ENCODE results near the gene DLG5. TPM values are rescaled to one million over a fixed set of nuclear protein-coding genes. Genes with fewer than 3 reads are reported as not detected.

The DLG5 gene
- total RNA-seq, 1 donor from 2014 or later = 58.4 TPM

- FAIRE-seq = no peak
- Histone ChIP-seq H3K4me2 (ENCODE audit: low read length) (no peak overlapping the region), H3K36me3 (ENCODE audit: insufficient read depth, low read length) (no peaks in the 10 kb centered on the region), H3K27me3 (ENCODE audit: insufficient read depth, low read length) (no peaks in the 10 kb centered on the region), H3K27ac (ENCODE audit: low read depth, low read length) (no peak overlapping the region), H3K4me1 (ENCODE audit: insufficient read depth, low read length) (peaks cover 4% of the 10 kb centered on the region), H3K9me3 (ENCODE audit: insufficient read depth, low read depth, low read length) (no peaks in the 10 kb centered on the region), H4K20me1 (ENCODE audit: insufficient read depth, low read length) (peaks cover 62% of the 10 kb centered on the region), H3K9ac (ENCODE audit: low read length) (no peak overlapping the region), H2AFZ (ENCODE audit: low read depth, low read length) (no peak overlapping the region), H3K4me3 (ENCODE audit: insufficient read depth, low read depth, low read length) (no peak overlapping the region), H3K79me2 (ENCODE audit: insufficient read depth, low read length) (peaks cover 27% of the 10 kb centered on the region)
- TF ChIP-seq, protein P1, sequence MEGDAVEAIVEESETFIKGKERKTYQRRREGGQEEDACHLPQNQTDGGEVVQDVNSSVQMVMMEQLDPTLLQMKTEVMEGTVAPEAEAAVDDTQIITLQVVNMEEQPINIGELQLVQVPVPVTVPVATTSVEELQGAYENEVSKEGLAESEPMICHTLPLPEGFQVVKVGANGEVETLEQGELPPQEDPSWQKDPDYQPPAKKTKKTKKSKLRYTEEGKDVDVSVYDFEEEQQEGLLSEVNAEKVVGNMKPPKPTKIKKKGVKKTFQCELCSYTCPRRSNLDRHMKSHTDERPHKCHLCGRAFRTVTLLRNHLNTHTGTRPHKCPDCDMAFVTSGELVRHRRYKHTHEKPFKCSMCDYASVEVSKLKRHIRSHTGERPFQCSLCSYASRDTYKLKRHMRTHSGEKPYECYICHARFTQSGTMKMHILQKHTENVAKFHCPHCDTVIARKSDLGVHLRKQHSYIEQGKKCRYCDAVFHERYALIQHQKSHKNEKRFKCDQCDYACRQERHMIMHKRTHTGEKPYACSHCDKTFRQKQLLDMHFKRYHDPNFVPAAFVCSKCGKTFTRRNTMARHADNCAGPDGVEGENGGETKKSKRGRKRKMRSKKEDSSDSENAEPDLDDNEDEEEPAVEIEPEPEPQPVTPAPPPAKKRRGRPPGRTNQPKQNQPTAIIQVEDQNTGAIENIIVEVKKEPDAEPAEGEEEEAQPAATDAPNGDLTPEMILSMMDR (IDR thresholded peaks at IDR 0.05; ENCODE audit: insufficient read depth, low read depth, low read length) = no peak
- no peak for TF ChIP-seq EZH2 (IDR thresholded peaks at IDR 0.05; ENCODE audit: insufficient read depth, low read length)
- H3K27me3 Mint-ChIP-seq (ENCODE audit: low read depth, unreplicated experiment) = no peaks in the 10 kb centered on the region
- H3K4me1 Mint-ChIP-seq (ENCODE audit: low read depth, unreplicated experiment) = peaks cover 13% of the 10 kb centered on the region
- DNase-seq (ENCODE audit: low read depth) = no peak
- no peak overlapping the region for H3K27ac Mint-ChIP-seq (ENCODE audit: unreplicated experiment)
- H3K9me3 Mint-ChIP-seq (ENCODE audit: unreplicated experiment) = no peaks in the 10 kb centered on the region
- peaks cover 10% of the 10 kb centered on the region for H3K36me3 Mint-ChIP-seq (ENCODE audit: low read depth, unreplicated experiment)
- no peak overlapping the region for H3K4me3 Mint-ChIP-seq (ENCODE audit: unreplicated experiment)
Observed at GRCh38 chr10:77864151-77864851, 62.3 kb downstream of the DLG5 start.

DNA sequence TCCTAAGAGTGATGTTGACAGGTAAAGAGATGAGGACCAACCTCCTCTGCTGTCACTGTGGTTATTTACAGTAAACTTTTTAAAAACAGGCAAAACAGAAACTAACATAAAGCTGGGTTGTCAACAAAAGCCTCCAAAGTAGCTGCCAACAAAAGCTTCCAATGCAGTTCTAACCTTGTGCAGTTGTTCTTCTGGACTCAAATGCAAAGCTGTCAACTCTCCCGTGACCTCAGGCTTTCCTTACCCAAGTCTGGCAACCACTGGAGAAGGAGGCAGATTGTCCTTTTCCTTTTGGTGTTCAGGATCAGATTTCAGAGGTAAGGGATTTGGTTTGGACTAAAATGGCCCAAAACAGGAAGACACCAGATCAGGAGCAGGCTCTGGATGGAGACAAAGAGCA, 63.1 kb downstream of the DLG5 start:
- no peak for DNase-seq (ENCODE audit: low read depth)
- no peak overlapping the region for H3K27ac ChIP-seq (ENCODE audit: low read depth, low read length)
- Mint-ChIP-seq H3K9me3 (ENCODE audit: unreplicated experiment) (no peaks in the 10 kb centered on the region), H3K27ac (ENCODE audit: unreplicated experiment) (no peak overlapping the region), H3K36me3 (ENCODE audit: low read depth, unreplicated experiment) (peaks cover 8% of the 10 kb centered on the region), H3K4me1 (ENCODE audit: low read depth, unreplicated experiment) (peaks cover 13% of the 10 kb centered on the region), H3K27me3 (ENCODE audit: low read depth, unreplicated experiment) (no peaks in the 10 kb centered on the region), H3K4me3 (ENCODE audit: unreplicated experiment) (no peak overlapping the region)
- no peaks in the 10 kb centered on the region for H3K9me3 ChIP-seq (ENCODE audit: insufficient read depth, low read depth, low read length)
- no peaks in the 10 kb centered on the region for H3K27me3 ChIP-seq (ENCODE audit: insufficient read depth, low read length)
- H2AFZ ChIP-seq (ENCODE audit: low read depth, low read length) = no peak overlapping the region
- no peak overlapping the region for H3K4me2 ChIP-seq (ENCODE audit: low read length)
- no peak for TF ChIP-seq EZH2 (IDR thresholded peaks at IDR 0.05; ENCODE audit: insufficient read depth, low read length)
- TF ChIP-seq, protein P1 (IDR thresholded peaks at IDR 0.05; ENCODE audit: insufficient read depth, low read depth, low read length) = no peak
- no peak for FAIRE-seq
- H3K79me2 ChIP-seq (ENCODE audit: insufficient read depth, low read length) = peaks cover 27% of the 10 kb centered on the region
- peaks cover 4% of the 10 kb centered on the region for H3K4me1 ChIP-seq (ENCODE audit: insufficient read depth, low read length)
- H4K20me1 ChIP-seq (ENCODE audit: insufficient read depth, low read length) = peaks cover 54% of the 10 kb centered on the region
- no peaks in the 10 kb centered on the region for H3K36me3 ChIP-seq (ENCODE audit: insufficient read depth, low read length)
- no peak overlapping the region for H3K4me3 ChIP-seq (ENCODE audit: insufficient read depth, low read depth, low read length)
- no peak overlapping the region for H3K9ac ChIP-seq (ENCODE audit: low read length)

DNA sequence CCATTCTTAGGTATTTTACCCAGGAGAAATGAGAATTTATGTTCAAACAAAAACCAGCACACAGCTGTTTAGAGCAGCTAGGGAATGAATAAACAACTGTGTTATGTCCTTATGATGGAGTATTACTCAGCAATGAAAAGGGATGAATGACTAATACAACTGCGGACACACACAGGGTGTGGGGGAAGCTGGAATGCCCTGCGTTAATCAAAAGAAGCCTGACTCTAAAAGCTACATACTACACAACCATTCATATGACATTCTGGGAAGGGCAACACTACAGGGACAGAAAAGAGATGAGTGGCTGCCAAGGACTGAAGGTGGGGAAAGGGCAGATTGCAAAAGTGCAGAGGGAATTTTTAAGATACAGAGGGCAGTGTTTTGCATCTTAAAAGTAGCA, 64.0 kb downstream of the DLG5 start:
- H3K4me3 ChIP-seq (ENCODE audit: insufficient read depth, low read depth, low read length) = no peak overlapping the region
- no peaks in the 10 kb centered on the region for H3K36me3 ChIP-seq (ENCODE audit: insufficient read depth, low read length)
- Mint-ChIP-seq H3K4me3 (ENCODE audit: unreplicated experiment) (no peak overlapping the region), H3K27ac (ENCODE audit: unreplicated experiment) (no peak overlapping the region), H3K4me1 (ENCODE audit: low read depth, unreplicated experiment) (peaks cover 13% of the 10 kb centered on the region), H3K36me3 (ENCODE audit: low read depth, unreplicated experiment) (peaks cover 8% of the 10 kb centered on the region), H3K27me3 (ENCODE audit: low read depth, unreplicated experiment) (no peaks in the 10 kb centered on the region), H3K9me3 (ENCODE audit: unreplicated experiment) (no peaks in the 10 kb centered on the region)
- FAIRE-seq (no peak), DNase-seq (ENCODE audit: low read depth) (no peak)
- H4K20me1 ChIP-seq (ENCODE audit: insufficient read depth, low read length) = peaks cover 57% of the 10 kb centered on the region
- no peaks in the 10 kb centered on the region for H3K27me3 ChIP-seq (ENCODE audit: insufficient read depth, low read length)
- no peak overlapping the region for H2AFZ ChIP-seq (ENCODE audit: low read depth, low read length)
- H3K4me2 ChIP-seq (ENCODE audit: low read length) = no peak overlapping the region
- TF ChIP-seq, protein P1 (IDR thresholded peaks at IDR 0.05; ENCODE audit: insufficient read depth, low read depth, low read length) = no peak
- peaks cover under 1% of the 10 kb centered on the region for H3K4me1 ChIP-seq (ENCODE audit: insufficient read depth, low read length)
- H3K79me2 ChIP-seq (ENCODE audit: insufficient read depth, low read length) = peaks cover 27% of the 10 kb centered on the region
- no peaks in the 10 kb centered on the region for H3K9me3 ChIP-seq (ENCODE audit: insufficient read depth, low read depth, low read length)
- H3K27ac ChIP-seq (ENCODE audit: low read depth, low read length) = no peak overlapping the region
- no peak overlapping the region for H3K9ac ChIP-seq (ENCODE audit: low read length)

Data from astrocyte (in vitro differentiated cells and primary cell).